Retinal pigment epithelial cell (primary cell): ENCODE results near the gene FAM161B.

Source experiments
- DNase-seq: peaks from one replicate; pipeline ENCODE4 v3.0.0-alpha.2; 2010; ENCODE audit warnings: low read depth
- H3K4me3 ChIP-seq: 2 replicates; pipeline ENCODE4 v1.5.1; 2011; ENCODE audit warnings: mild to moderate bottlenecking, low read length, control low read depth, moderate library complexity
- CTCF ChIP-seq: conservative IDR thresholded peaks from 2 replicates; pipeline ENCODE4 v1.5.1; 2011; ENCODE audit warnings: low read depth, low read length, control low read depth, inconsistent platforms

FAM161B gene

GRCh38 chr14:73887694-73888459 lies 62.0 kb downstream of the FAM161B start:
- TF ChIP-seq CTCF, result no peak
- no peak for DNase-seq
- H3K4me3 ChIP-seq, result peak overlapping the region; percentile 90

- DNase-seq, result no peak
- no peak for TF ChIP-seq CTCF
- peak overlapping the region; percentile 90 for H3K4me3 ChIP-seq
Measured at GRCh38 chr14:73887318-73887616, 62.6 kb downstream of the FAM161B start.

GRCh38 chr14:73886449-73887317 lies 63.2 kb downstream of the FAM161B start, which contains the start of gene ZNF410:
ZNF410 (plus strand) TSS chr14:73886859; CDS start chr14:73892176, 5,317 bp downstream.
- no peak for TF ChIP-seq CTCF
- peak; percentile 83 for DNase-seq
- H3K4me3 ChIP-seq, result peak within 1 kb of the TSS; percentile 90

GRCh38 chr14:73884438-73885190 lies 65.3 kb downstream of the FAM161B start:
- no peak overlapping the region for H3K4me3 ChIP-seq
- DNase-seq, result no peak
- no peak for TF ChIP-seq CTCF
